Measurements from ENCODE around the gene MRPS31. TPM values are rescaled to one million over a fixed set of nuclear protein-coding genes. Genes with fewer than 3 reads are reported as not detected.
"Not testable (repeated sequence)": the region's sequence is repeated elsewhere in the genome, so short reads cannot be mapped to it uniquely, and the experiment has no call there.

Gene MRPS31
- total RNA-seq, 1 donor from 2014 or later = 61.5 TPM

DNA sequence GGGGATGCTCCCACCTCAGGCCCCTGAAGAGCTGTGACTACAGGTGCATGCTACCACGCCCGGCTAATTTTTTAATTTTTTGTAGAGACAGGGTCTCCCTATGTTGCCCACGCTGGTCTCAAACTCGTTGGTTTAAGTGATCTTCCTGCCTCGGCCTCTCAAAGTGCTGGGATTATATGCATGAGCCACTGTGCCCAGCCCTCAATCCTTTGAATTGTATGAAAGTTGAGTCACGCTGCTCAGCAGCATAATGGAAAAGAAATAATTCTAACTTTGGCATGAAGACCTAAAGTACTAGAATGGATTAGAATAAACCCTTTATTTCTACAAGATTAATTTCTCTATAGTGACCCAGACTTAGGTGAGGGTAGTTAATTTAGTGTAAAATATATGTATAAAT, 42.4 kb downstream of the MRPS31 start:
- Histone ChIP-seq H3K9me3 (ENCODE audit: low read depth) (no peaks in the 10 kb centered on the region), H3K4me2 (no peak overlapping the region), H3K27ac (no peak overlapping the region), H3K4me1 (no peaks in the 10 kb centered on the region), H3K27me3 (no peaks in the 10 kb centered on the region), H3K79me2 (ENCODE audit: low read depth) (no peaks in the 10 kb centered on the region), H4K20me1 (ENCODE audit: low read depth) (no peaks in the 10 kb centered on the region), H3K4me3 (no peak overlapping the region), H3K9ac (no peak overlapping the region), H3K36me3 (no peaks in the 10 kb centered on the region), H2AFZ (replicated peaks) (no peak overlapping the region), H3F3A (ENCODE audit: low read depth) (no peaks in the 10 kb centered on the region)
- Mint-ChIP-seq H3K27ac (no peak overlapping the region), H3K9me3 (no peaks in the 10 kb centered on the region), H3K4me1 (no peaks in the 10 kb centered on the region), H3K36me3 (peaks cover 8% of the 10 kb centered on the region), H3K4me3 (no peak overlapping the region), H3K27me3 (ENCODE audit: insufficient read depth, low read depth) (no peaks in the 10 kb centered on the region)
- no peak for TF ChIP-seq EZH2phosphoT487 (IDR thresholded peaks at IDR 0.05)
- TF ChIP-seq, protein P1, sequence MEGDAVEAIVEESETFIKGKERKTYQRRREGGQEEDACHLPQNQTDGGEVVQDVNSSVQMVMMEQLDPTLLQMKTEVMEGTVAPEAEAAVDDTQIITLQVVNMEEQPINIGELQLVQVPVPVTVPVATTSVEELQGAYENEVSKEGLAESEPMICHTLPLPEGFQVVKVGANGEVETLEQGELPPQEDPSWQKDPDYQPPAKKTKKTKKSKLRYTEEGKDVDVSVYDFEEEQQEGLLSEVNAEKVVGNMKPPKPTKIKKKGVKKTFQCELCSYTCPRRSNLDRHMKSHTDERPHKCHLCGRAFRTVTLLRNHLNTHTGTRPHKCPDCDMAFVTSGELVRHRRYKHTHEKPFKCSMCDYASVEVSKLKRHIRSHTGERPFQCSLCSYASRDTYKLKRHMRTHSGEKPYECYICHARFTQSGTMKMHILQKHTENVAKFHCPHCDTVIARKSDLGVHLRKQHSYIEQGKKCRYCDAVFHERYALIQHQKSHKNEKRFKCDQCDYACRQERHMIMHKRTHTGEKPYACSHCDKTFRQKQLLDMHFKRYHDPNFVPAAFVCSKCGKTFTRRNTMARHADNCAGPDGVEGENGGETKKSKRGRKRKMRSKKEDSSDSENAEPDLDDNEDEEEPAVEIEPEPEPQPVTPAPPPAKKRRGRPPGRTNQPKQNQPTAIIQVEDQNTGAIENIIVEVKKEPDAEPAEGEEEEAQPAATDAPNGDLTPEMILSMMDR (IDR thresholded peaks at IDR 0.05) = no peak
- no peak for TF ChIP-seq EZH2 (IDR thresholded peaks at IDR 0.05)
- no peak for DNase-seq (ENCODE audit: low spot score)

- Mint-ChIP-seq H3K36me3 (peaks cover 13% of the 10 kb centered on the region), H3K9me3 (peaks cover 17% of the 10 kb centered on the region)
- not testable (repeated sequence) for H3K4me1 ChIP-seq; H3K4me2 ChIP-seq; H2AFZ ChIP-seq (replicated peaks); H3K4me3 ChIP-seq; H3K27ac ChIP-seq; H3K4me3 Mint-ChIP-seq; H3K27ac Mint-ChIP-seq; H3K9me3 ChIP-seq (ENCODE audit: low read depth); H3K79me2 ChIP-seq (ENCODE audit: low read depth); H3F3A ChIP-seq (ENCODE audit: low read depth); H3K27me3 ChIP-seq; DNase-seq (ENCODE audit: low spot score); H3K36me3 ChIP-seq; H3K4me1 Mint-ChIP-seq; H3K27me3 Mint-ChIP-seq (ENCODE audit: insufficient read depth, low read depth); H3K9ac ChIP-seq; H4K20me1 ChIP-seq (ENCODE audit: low read depth)
These were observed 56.6 kb downstream of the MRPS31 start for GRCh38 chr13:40714433-40714832.

DNA sequence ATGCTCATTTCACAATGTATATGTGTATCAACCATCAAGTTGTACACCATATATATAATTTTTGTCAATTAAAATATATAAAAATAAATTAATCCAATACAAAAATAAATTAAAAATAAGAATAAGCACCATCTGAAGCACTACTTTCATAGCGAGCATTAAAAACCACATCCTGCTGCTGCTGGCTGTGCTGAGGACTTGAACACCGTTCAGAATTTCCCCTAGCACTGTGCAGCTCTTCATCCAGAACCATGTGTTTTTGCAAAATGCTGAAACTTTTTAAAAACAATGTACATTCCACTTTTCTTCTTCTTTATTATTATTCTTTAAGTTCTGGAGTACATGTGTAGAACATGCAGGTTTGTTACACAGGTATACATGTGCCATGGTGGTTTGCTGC, 64.6 kb downstream of the MRPS31 start:
- Histone ChIP-seq H3K4me1 (no peaks in the 10 kb centered on the region), H2AFZ (replicated peaks) (no peak overlapping the region), H3F3A (ENCODE audit: low read depth) (no peaks in the 10 kb centered on the region), H4K20me1 (ENCODE audit: low read depth) (no peaks in the 10 kb centered on the region), H3K4me3 (no peak overlapping the region), H3K79me2 (ENCODE audit: low read depth) (no peaks in the 10 kb centered on the region), H3K27ac (no peak overlapping the region), H3K9me3 (ENCODE audit: low read depth) (peaks cover 5% of the 10 kb centered on the region), H3K4me2 (no peak overlapping the region), H3K27me3 (no peaks in the 10 kb centered on the region), H3K9ac (no peak overlapping the region), H3K36me3 (no peaks in the 10 kb centered on the region)
- TF ChIP-seq, protein P1 (IDR thresholded peaks at IDR 0.05) = no peak
- no peak for TF ChIP-seq EZH2phosphoT487 (IDR thresholded peaks at IDR 0.05)
- no peak for TF ChIP-seq EZH2 (IDR thresholded peaks at IDR 0.05)
- Mint-ChIP-seq H3K4me1 (no peaks in the 10 kb centered on the region), H3K9me3 (peaks cover 39% of the 10 kb centered on the region), H3K27ac (no peak overlapping the region), H3K36me3 (peaks cover 3% of the 10 kb centered on the region), H3K4me3 (no peak overlapping the region), H3K27me3 (ENCODE audit: insufficient read depth, low read depth) (peaks cover 2% of the 10 kb centered on the region)
- no peak for DNase-seq (ENCODE audit: low spot score)

GRCh38 chr13:40697711-40698110, 73.3 kb downstream of the MRPS31 start:
- Histone ChIP-seq H4K20me1 (ENCODE audit: low read depth) (no peaks in the 10 kb centered on the region), H3K4me3 (no peak overlapping the region), H3K4me1 (no peaks in the 10 kb centered on the region), H3K4me2 (no peak overlapping the region), H3K27me3 (no peaks in the 10 kb centered on the region), H3K79me2 (ENCODE audit: low read depth) (no peaks in the 10 kb centered on the region), H3K27ac (no peak overlapping the region), H3F3A (ENCODE audit: low read depth) (no peaks in the 10 kb centered on the region), H3K9me3 (ENCODE audit: low read depth) (no peaks in the 10 kb centered on the region), H3K9ac (no peak overlapping the region), H2AFZ (replicated peaks) (no peak overlapping the region), H3K36me3 (no peaks in the 10 kb centered on the region)
- no peak overlapping the region for H3K4me3 Mint-ChIP-seq
- H3K36me3 Mint-ChIP-seq = peaks cover 1% of the 10 kb centered on the region
- H3K27me3 Mint-ChIP-seq (ENCODE audit: insufficient read depth, low read depth) = no peaks in the 10 kb centered on the region
- TF ChIP-seq EZH2phosphoT487 (IDR thresholded peaks at IDR 0.05) (no peak), EZH2 (IDR thresholded peaks at IDR 0.05) (no peak)
- TF ChIP-seq, protein P1 (IDR thresholded peaks at IDR 0.05) = no peak
- H3K9me3 Mint-ChIP-seq = peaks cover 2% of the 10 kb centered on the region
- H3K4me1 Mint-ChIP-seq = peaks cover 4% of the 10 kb centered on the region
- no peak for DNase-seq (ENCODE audit: low spot score)
- no peak overlapping the region for H3K27ac Mint-ChIP-seq
